Neutrophil (primary cell): ENCODE results near the gene CRB1.

Experiments
- H3K27ac ChIP-seq: fragments of 200-600 bp; sonication (generic); 2 replicates; pipeline ENCODE4 v1.5.1; 2016; ENCODE audit warnings: mild to moderate bottlenecking, moderate library complexity
- H3K27me3 ChIP-seq: fragments of 200-600 bp; sonication (generic); 2 replicates; pipeline ENCODE4 v1.6.0; 2016; ENCODE audit warnings: mild to moderate bottlenecking
- H3K36me3 ChIP-seq: fragments of 200-600 bp; sonication (generic); 2 replicates; pipeline ENCODE4 v1.5.1; 2017
- H3K4me1 ChIP-seq, 2 experiments: fragments of 200-600 bp in 1 of 2; sonication (generic) in 1 of 2; 1 replicate in 1 of 2; 2 replicates in 1 of 2; pipeline versions ENCODE4 v1.5.1 to v1.6.1; 2013 to 2016; ENCODE audit warnings: low read depth in 1 of 2, low read length in 1 of 2, mild to moderate bottlenecking in 1 of 2, moderate library complexity in 1 of 2; ENCODE audit not compliant: control insufficient read depth in 1 of 2, insufficient read depth in 1 of 2
- H3K4me3 ChIP-seq, 2 experiments: fragments of 200-600 bp in 1 of 2; sonication (generic) in 1 of 2; 1 replicate in 1 of 2; 2 replicates in 1 of 2; pipeline ENCODE4 v1.5.1; 2013 to 2016; ENCODE audit warnings: low read depth in 1 of 2, low read length in 1 of 2, mild to moderate bottlenecking in 1 of 2, moderate library complexity in 1 of 2
- H3K9me3 ChIP-seq: fragments of 200-600 bp; sonication (generic); 2 replicates; pipeline ENCODE4 v1.5.1; 2016
- TF ChIP-seq, protein P1 (sequence below): fragments of 200-600 bp; sonication (generic); IDR thresholded peaks from 2 replicates; pipeline ENCODE4 v1.5.1; 2016; ENCODE audit warnings: antibody characterized with exemption

CRB1 gene

GRCh38 chr1:197268012-197268411, at the start of gene CRB1:
TSS of gene CRB1 (plus strand) at chr1:197268252. CDS start at chr1:197268413, 161 bp downstream.
- Histone ChIP-seq H3K9me3 (no peaks in the 10 kb centered on the region), H3K36me3 (no peaks in the 10 kb centered on the region), H3K4me3 (no peak within 1 kb of the TSS), H3K27me3 (no peaks in the 10 kb centered on the region), H3K4me1 (no peaks in the 10 kb centered on the region), H3K27ac (no peak within 1 kb of the TSS)
- TF ChIP-seq, protein P1, sequence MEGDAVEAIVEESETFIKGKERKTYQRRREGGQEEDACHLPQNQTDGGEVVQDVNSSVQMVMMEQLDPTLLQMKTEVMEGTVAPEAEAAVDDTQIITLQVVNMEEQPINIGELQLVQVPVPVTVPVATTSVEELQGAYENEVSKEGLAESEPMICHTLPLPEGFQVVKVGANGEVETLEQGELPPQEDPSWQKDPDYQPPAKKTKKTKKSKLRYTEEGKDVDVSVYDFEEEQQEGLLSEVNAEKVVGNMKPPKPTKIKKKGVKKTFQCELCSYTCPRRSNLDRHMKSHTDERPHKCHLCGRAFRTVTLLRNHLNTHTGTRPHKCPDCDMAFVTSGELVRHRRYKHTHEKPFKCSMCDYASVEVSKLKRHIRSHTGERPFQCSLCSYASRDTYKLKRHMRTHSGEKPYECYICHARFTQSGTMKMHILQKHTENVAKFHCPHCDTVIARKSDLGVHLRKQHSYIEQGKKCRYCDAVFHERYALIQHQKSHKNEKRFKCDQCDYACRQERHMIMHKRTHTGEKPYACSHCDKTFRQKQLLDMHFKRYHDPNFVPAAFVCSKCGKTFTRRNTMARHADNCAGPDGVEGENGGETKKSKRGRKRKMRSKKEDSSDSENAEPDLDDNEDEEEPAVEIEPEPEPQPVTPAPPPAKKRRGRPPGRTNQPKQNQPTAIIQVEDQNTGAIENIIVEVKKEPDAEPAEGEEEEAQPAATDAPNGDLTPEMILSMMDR, result no peak

DNA sequence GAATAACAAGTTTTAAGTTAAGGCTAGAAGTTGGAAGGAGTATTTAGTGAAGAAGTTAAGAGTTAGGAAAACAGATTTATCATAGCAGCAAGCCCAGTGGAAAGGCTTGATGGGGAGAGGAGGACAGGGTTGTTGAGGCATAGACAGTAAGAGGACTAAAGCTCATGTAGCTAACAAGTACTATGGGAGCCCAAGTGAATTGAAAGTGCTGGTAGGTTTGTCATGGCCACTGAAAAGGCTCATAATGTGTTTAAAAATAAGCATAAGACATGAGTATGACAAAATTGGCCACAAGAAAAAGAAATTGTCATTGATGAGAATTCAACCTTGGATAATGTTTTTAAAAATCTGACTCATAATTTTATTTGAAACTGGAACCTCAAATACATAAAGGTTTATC, 49.2 kb upstream of the CRB1 start:
- no peak overlapping the region for H3K4me3 ChIP-seq
- no peaks in the 10 kb centered on the region for H3K9me3 ChIP-seq
- H3K27ac ChIP-seq, result no peak overlapping the region
- no peaks in the 10 kb centered on the region for H3K4me1 ChIP-seq
- TF ChIP-seq, protein P1, result no peak
- H3K27me3 ChIP-seq, result no peaks in the 10 kb centered on the region
- H3K36me3 ChIP-seq, result no peaks in the 10 kb centered on the region

DNA sequence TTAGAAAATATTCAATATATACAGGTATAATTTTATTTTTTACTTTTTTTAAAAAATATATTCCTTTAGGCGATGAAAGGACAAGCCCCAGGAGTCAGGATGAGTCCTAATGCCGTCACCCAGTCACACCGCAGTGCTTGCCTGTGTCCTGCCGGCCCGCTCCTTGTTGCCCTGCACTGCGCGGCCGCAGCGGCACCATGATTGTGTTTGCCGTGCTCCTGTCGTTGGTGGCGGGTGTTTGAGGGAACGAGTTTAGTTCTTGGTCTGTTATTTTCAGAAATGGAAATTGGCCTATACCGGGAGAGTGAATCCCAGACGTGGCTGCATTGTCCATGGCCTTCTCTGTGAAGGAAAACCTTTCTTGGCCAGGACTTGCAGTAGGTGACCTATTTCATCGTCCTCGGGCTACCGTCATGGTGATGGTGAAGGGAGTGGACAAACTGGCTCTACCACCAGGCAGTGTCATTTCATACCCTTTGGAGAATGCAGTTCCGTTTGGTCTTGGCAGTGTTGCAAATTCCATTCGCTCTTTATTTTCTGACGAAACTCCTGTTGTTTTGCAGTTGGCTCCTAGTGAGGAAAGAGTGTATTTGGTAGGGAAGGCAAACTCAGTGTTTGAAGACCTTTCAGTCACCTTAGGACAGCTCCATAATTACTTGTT, 45.9 kb upstream of the CRB1 start:
- H3K27ac ChIP-seq, result no peak overlapping the region
- H3K4me1 ChIP-seq, result no peaks in the 10 kb centered on the region
- no peaks in the 10 kb centered on the region for H3K36me3 ChIP-seq
- no peaks in the 10 kb centered on the region for H3K27me3 ChIP-seq
- TF ChIP-seq, protein P1, result no peak
- H3K4me3 ChIP-seq, result no peak overlapping the region
- H3K9me3 ChIP-seq, result no peaks in the 10 kb centered on the region

GRCh38 chr1:197222780-197223179, 45.3 kb upstream of the CRB1 start:
- no peak overlapping the region for H3K27ac ChIP-seq
- no peaks in the 10 kb centered on the region for H3K9me3 ChIP-seq
- H3K36me3 ChIP-seq, result no peaks in the 10 kb centered on the region
- no peaks in the 10 kb centered on the region for H3K4me1 ChIP-seq
- no peaks in the 10 kb centered on the region for H3K27me3 ChIP-seq
- TF ChIP-seq, protein P1, result no peak
- no peak overlapping the region for H3K4me3 ChIP-seq

GRCh38 chr1:197224160-197224559, 43.9 kb upstream of the CRB1 start:
- no peak overlapping the region for H3K27ac ChIP-seq
- no peaks in the 10 kb centered on the region for H3K9me3 ChIP-seq
- H3K27me3 ChIP-seq, result no peaks in the 10 kb centered on the region
- H3K4me1 ChIP-seq, result no peaks in the 10 kb centered on the region
- no peak overlapping the region for H3K4me3 ChIP-seq
- H3K36me3 ChIP-seq, result no peaks in the 10 kb centered on the region
- TF ChIP-seq, protein P1, result no peak

DNA sequence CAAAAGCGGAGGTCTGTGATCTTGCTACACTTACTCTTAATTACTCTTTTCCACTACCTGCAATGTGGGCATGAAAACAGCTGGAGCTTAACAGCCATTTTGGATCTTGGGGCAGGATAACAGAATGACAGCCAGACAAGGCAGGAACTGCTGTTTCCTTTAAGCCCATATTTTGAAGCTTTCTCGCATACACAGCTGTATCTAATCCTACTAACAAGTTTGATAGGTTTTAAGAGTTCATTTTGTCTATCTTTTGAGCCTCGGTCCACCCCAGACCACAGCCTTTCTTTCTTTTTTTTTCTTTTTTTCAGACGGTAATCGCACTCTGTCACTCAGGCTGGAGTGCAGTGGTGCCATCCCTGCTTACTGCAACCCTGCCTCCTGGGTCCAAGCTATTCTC, 42.4 kb upstream of the CRB1 start:
- no peaks in the 10 kb centered on the region for H3K9me3 ChIP-seq
- TF ChIP-seq, protein P1, result no peak
- H3K27me3 ChIP-seq, result no peaks in the 10 kb centered on the region
- no peak overlapping the region for H3K27ac ChIP-seq
- no peak overlapping the region for H3K4me3 ChIP-seq
- H3K36me3 ChIP-seq, result no peaks in the 10 kb centered on the region
- H3K4me1 ChIP-seq, result no peaks in the 10 kb centered on the region
